PFSK-1 (cell line): ENCODE data around the gene TANGO6.

Experiments used
- FOXP2 ChIP-seq: optimal IDR thresholded peaks from 2 replicates; pipeline ENCODE3; 2011; ENCODE audit warnings: borderline replicate concordance, control low read depth, inconsistent platforms; ENCODE audit not compliant: insufficient read depth; ENCODE audit errors: extremely low read length, extremely low read depth
- POLR2AphosphoS5 ChIP-seq: IDR thresholded peaks from 2 replicates; pipeline ENCODE4 v1.6.1; 2012; ENCODE audit warnings: low read depth, mild to moderate bottlenecking, control low read depth, low read length, moderate library complexity
- REST ChIP-seq, 2 experiments: IDR thresholded peaks; 2 replicates each; pipeline versions ENCODE4 v1.6.1 to v1.8.0; 2011 to 2012; ENCODE audit warnings: low read depth in 2 of 2, low read length in 2 of 2, control low read depth in 1 of 2, inconsistent platforms in 1 of 2, mild to moderate bottlenecking in 1 of 2, moderate library complexity in 1 of 2; ENCODE audit not compliant: insufficient read depth in 1 of 2
- SIN3A ChIP-seq: IDR thresholded peaks from 2 replicates; pipeline ENCODE4 v1.6.1; 2012; ENCODE audit warnings: mild to moderate bottlenecking, low read length, moderate library complexity, borderline replicate concordance; ENCODE audit not compliant: insufficient read depth

- TF ChIP-seq POLR2AphosphoS5 (no peak), REST (IDR thresholded peaks at IDR 0.05; ENCODE audit: insufficient read depth in 1 of 2, low read depth in 2 of 2, low read length in 2 of 2) (no peak), FOXP2 (no peak), SIN3A (no peak)
These were observed 144.6 kb downstream of the TANGO6 start for GRCh38 chr16:68987734-68988457.
